Smooth muscle cell (in vitro differentiated cells): Measurements from ENCODE around the gene YTHDC2. TPM values are rescaled to one million over a fixed set of nuclear protein-coding genes. Genes with fewer than 3 reads are reported as not detected.
A peak's percentile ranks its signal among the peaks of the same experiment; 100 is the strongest.

Experiments used
- DNase-seq: peaks from one replicate; lab custom pipeline; 2025; ENCODE audit not compliant: unreplicated experiment; lab: John Stamatoyannopoulos, UW
- H2AFZ ChIP-seq: fragments of 200-600 bp; sonication (generic); 2 replicates; pipeline ENCODE4 v1.6.0; 2016; ENCODE audit warnings: antibody characterized with exemption, low read depth, mild to moderate bottlenecking
- H3F3A ChIP-seq: fragments of 200-600 bp; sonication (generic); 2 replicates; pipeline ENCODE4 v1.6.0; 2017; ENCODE audit warnings: antibody characterized with exemption, low read depth
- H3K27ac ChIP-seq: fragments of 200-600 bp; sonication (generic); 2 replicates; pipeline ENCODE4 v1.5.1; 2016; ENCODE audit warnings: low read depth, mild to moderate bottlenecking
- H3K27me3 ChIP-seq: fragments of 200-600 bp; sonication (generic); 2 replicates; pipeline ENCODE4 v1.6.1; 2016; ENCODE audit warnings: low read depth, mild to moderate bottlenecking
- H3K36me3 ChIP-seq: fragments of 200-600 bp; sonication (generic); 2 replicates; pipeline ENCODE4 v1.5.1; 2016; ENCODE audit warnings: low read depth
- H3K4me1 ChIP-seq: fragments of 200-600 bp; sonication (generic); 2 replicates; pipeline ENCODE4 v1.5.1; 2016; ENCODE audit warnings: low read depth
- H3K4me2 ChIP-seq: fragments of 200-600 bp; sonication (generic); 2 replicates; pipeline ENCODE4 v1.6.0; 2016; ENCODE audit warnings: mild to moderate bottlenecking
- H3K4me3 ChIP-seq: fragments of 200-600 bp; sonication (generic); 2 replicates; pipeline ENCODE4 v1.5.1; 2016; ENCODE audit warnings: mild to moderate bottlenecking
- H3K79me2 ChIP-seq: fragments of 200-600 bp; sonication (generic); 2 replicates; pipeline ENCODE4 v1.6.0; 2016; ENCODE audit warnings: low read depth, mild to moderate bottlenecking
- H3K9ac ChIP-seq: fragments of 200-600 bp; sonication (generic); 2 replicates; pipeline ENCODE4 v1.6.0; 2016; ENCODE audit warnings: low read depth
- H3K9me3 ChIP-seq: fragments of 200-600 bp; sonication (generic); replicated peaks from 2 replicates; pipeline ENCODE4 v1.5.1; 2016; ENCODE audit warnings: low read depth
- H4K20me1 ChIP-seq: fragments of 200-600 bp; sonication (generic); 2 replicates; pipeline ENCODE4 v1.6.0; 2016; ENCODE audit warnings: low read depth
- WGBS: methylation state at CpG from one replicate; pipeline ENCODE4 v1.1.7; 2016; ENCODE audit warnings: low lambda C conversion rate; 5-methylcytosine and 5-hydroxymethylcytosine counted together
- polyA plus RNA-seq: library from polyadenylated mRNA; unstranded; fragments of >200 nt; fragmentation: Nextera tagmentation; extraction: Ambion mirVana; gene quantifications from 2 replicates; pipeline ENCODE4 v1.2.1, GENCODE V29; 2016
- total RNA-seq: library from RNA; depleted of rRNA; stranded (reverse); fragments of >200 nt; gene quantifications from 2 replicates; pipeline ENCODE4 v1.2.3, GENCODE V29; 2014
- TF ChIP-seq, protein P1 (sequence below): fragments of 200-600 bp; sonication (generic); IDR thresholded peaks from 2 replicates; pipeline ENCODE4 v1.5.1; 2017; ENCODE audit warnings: borderline replicate concordance, mild to moderate bottlenecking, antibody characterized with exemption; ENCODE audit not compliant: insufficient read depth, poor library complexity, severe bottlenecking

The YTHDC2 gene
- total and polyA plus RNA-seq, 2 experiments from 2014 or later: 5.4 to 12.7 TPM

DNA sequence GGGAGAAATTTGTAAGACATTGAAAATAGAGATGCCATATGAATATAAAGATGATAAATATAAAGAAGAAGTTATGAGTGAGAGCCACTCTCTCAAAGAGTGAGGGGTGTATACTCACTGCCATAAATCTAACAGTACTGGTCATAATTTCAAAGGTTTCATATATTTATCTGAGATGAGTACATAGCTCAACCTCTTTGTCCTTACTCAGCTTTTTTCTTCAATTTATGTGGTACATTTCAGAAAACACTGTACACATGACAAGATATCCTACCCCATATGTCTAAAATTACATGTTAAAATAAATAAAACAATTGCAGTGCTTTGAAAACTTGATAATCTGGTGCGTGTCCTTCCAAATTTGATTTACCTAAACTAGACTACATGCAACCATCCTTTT lies 20.0 kb upstream of the YTHDC2 start:
- Histone ChIP-seq H3K4me2 (no peak overlapping the region), H3K79me2 (no peaks in the 10 kb centered on the region), H3K9me3 (no peaks in the 10 kb centered on the region), H3K27ac (no peak overlapping the region), H3K4me3 (no peak overlapping the region), H3K4me1 (no peaks in the 10 kb centered on the region), H3K27me3 (peaks cover 4% of the 10 kb centered on the region), H3F3A (peaks cover 14% of the 10 kb centered on the region), H2AFZ (no peak overlapping the region), H3K9ac (no peak overlapping the region), H4K20me1 (no peaks in the 10 kb centered on the region), H3K36me3 (no peaks in the 10 kb centered on the region)
- WGBS: 96% methylated on average over 1 of the region's 1 CpG
- TF ChIP-seq, protein P1, sequence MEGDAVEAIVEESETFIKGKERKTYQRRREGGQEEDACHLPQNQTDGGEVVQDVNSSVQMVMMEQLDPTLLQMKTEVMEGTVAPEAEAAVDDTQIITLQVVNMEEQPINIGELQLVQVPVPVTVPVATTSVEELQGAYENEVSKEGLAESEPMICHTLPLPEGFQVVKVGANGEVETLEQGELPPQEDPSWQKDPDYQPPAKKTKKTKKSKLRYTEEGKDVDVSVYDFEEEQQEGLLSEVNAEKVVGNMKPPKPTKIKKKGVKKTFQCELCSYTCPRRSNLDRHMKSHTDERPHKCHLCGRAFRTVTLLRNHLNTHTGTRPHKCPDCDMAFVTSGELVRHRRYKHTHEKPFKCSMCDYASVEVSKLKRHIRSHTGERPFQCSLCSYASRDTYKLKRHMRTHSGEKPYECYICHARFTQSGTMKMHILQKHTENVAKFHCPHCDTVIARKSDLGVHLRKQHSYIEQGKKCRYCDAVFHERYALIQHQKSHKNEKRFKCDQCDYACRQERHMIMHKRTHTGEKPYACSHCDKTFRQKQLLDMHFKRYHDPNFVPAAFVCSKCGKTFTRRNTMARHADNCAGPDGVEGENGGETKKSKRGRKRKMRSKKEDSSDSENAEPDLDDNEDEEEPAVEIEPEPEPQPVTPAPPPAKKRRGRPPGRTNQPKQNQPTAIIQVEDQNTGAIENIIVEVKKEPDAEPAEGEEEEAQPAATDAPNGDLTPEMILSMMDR: no peak
- no peak for DNase-seq

DNA sequence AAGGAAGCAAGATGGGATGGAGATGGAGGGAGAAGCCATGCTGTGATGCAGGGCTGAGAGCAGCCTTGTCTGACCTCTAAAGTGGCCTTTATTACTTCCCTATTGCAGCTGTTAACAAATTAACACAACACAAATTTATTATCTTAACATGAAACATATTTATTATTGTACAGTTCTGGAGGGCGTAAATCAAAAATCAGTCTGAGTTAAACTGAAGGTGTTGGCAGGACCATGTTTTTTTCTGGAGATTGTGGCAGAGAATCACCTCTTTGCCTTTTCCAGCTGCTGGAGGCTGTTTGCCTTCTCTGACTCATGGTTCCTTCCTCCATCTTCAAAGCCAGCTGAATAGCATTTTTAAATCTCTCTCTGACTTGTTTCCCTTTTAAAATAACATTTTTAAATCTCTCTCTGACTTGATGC lies 18.1 kb upstream of the YTHDC2 start:
- Histone ChIP-seq H3K4me3 (no peak overlapping the region), H3K4me1 (no peaks in the 10 kb centered on the region), H3K79me2 (no peaks in the 10 kb centered on the region), H3K27ac (no peak overlapping the region), H3K9me3 (no peaks in the 10 kb centered on the region), H3K36me3 (no peaks in the 10 kb centered on the region), H3F3A (peaks cover 5% of the 10 kb centered on the region), H3K9ac (no peak overlapping the region), H3K4me2 (peak overlapping the region; percentile 8), H4K20me1 (no peaks in the 10 kb centered on the region), H2AFZ (peak overlapping the region; percentile 66), H3K27me3 (peaks cover 8% of the 10 kb centered on the region)
- WGBS: 85% methylated on average over 1 of the region's 1 CpG
- TF ChIP-seq, protein P1: no peak
- DNase-seq: no peak

DNA sequence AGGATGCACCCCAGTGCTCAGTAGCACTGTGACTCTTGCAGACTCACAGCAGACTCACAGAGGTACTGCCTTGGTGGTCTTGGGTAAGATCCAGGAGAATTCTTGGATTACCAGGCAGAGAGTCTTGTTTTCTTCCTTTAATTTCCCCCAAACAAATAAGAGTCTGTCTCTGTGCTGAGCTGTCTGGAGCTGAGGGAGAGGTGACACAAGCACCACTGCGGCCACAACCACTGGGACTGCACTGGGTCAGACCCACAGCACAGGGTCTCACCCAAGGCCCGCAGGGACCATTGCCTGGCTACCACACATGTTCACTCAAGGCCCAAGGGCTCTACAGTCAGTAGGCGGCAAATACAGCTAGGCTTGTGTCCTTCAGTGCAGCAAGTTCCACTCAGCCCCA lies 11.4 kb upstream of the YTHDC2 start:
- H4K20me1 ChIP-seq: no peaks in the 10 kb centered on the region
- H2AFZ ChIP-seq: no peak overlapping the region
- H3K4me3 ChIP-seq: no peak overlapping the region
- no peak for DNase-seq
- no peak overlapping the region for H3K4me2 ChIP-seq
- no peak overlapping the region for H3K27ac ChIP-seq
- no peaks in the 10 kb centered on the region for H3K36me3 ChIP-seq
- H3K4me1 ChIP-seq: no peaks in the 10 kb centered on the region
- no peaks in the 10 kb centered on the region for H3K9me3 ChIP-seq
- H3K27me3 ChIP-seq: peaks cover 8% of the 10 kb centered on the region
- 100% methylated on average over 3 of the region's 3 CpGs for WGBS
- H3K79me2 ChIP-seq: no peaks in the 10 kb centered on the region
- no peak overlapping the region for H3K9ac ChIP-seq
- H3F3A ChIP-seq: no peaks in the 10 kb centered on the region
- TF ChIP-seq, protein P1: no peak

DNA sequence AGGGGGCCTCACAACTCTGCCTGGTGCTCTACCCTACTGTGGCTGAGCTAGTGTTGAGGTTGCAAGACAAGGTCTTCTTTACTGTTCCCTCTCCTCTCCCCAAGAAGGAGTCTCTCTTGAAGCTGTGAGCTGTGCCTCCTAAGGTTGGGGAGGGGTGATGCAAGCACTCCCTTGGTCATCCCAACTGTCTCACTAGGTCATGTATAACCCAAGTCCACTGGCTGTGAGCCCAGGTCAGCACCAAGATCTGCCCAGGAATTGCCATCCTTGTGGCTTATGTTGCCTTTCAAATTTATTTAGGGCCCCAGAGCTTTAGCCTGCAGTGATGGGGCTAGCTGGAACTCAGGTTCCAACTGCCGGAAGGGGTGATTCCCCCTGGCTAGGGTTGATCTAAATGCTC lies 10.3 kb upstream of the YTHDC2 start:
- TF ChIP-seq, protein P1: no peak
- Histone ChIP-seq H3K79me2 (no peaks in the 10 kb centered on the region), H3K9ac (no peak overlapping the region), H3K36me3 (no peaks in the 10 kb centered on the region), H3F3A (no peaks in the 10 kb centered on the region), H3K9me3 (no peaks in the 10 kb centered on the region), H3K4me3 (no peak overlapping the region), H3K4me2 (no peak overlapping the region), H3K4me1 (no peaks in the 10 kb centered on the region), H4K20me1 (no peaks in the 10 kb centered on the region), H2AFZ (no peak overlapping the region), H3K27me3 (peaks cover 7% of the 10 kb centered on the region), H3K27ac (no peak overlapping the region)
- 85% methylated on average over 1 of the region's 1 CpG for WGBS
- DNase-seq: no peak
